ENCODE measurements around the gene MTUS2.

DNA sequence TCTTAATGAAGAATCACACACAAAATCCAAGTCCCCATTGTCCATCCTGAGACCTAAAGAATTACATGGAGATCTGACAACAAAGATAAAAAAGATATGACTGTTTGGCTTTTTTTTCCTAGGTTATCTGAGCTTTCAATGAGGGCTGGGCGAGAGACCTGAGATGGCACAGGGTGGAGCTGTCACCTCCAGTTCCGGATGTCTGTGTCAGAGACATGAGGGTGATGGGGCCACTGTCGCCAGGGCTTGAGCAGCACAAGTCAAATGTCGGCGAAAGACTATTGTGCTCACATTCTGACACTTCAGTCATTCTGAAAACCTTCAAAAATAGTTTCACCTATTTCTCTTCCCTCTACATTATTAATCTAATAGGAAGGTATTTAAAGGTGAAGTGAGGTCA, 709.6 kb downstream of the MTUS2 start:
- no peak for TF ChIP-seq POLR2AphosphoS5 (IDR thresholded peaks at IDR 0.05; ENCODE audit: low read depth)
- TF ChIP-seq CTCF (conservative IDR thresholded peaks at IDR 0.05; ENCODE audit: low read depth in 2 of 2) = no peak
- TF ChIP-seq STAT1 (IDR thresholded peaks at IDR 0.05; ENCODE audit: unreplicated experiment) = no peak
- TF ChIP-seq EZH2 (IDR thresholded peaks at IDR 0.05; ENCODE audit: low read depth, unreplicated experiment) = no peak
- TF ChIP-seq CREB1 (CRISPR knock-in tag; IDR thresholded peaks at IDR 0.05; ENCODE audit: low read depth) = no peak
- TF ChIP-seq, protein P1, sequence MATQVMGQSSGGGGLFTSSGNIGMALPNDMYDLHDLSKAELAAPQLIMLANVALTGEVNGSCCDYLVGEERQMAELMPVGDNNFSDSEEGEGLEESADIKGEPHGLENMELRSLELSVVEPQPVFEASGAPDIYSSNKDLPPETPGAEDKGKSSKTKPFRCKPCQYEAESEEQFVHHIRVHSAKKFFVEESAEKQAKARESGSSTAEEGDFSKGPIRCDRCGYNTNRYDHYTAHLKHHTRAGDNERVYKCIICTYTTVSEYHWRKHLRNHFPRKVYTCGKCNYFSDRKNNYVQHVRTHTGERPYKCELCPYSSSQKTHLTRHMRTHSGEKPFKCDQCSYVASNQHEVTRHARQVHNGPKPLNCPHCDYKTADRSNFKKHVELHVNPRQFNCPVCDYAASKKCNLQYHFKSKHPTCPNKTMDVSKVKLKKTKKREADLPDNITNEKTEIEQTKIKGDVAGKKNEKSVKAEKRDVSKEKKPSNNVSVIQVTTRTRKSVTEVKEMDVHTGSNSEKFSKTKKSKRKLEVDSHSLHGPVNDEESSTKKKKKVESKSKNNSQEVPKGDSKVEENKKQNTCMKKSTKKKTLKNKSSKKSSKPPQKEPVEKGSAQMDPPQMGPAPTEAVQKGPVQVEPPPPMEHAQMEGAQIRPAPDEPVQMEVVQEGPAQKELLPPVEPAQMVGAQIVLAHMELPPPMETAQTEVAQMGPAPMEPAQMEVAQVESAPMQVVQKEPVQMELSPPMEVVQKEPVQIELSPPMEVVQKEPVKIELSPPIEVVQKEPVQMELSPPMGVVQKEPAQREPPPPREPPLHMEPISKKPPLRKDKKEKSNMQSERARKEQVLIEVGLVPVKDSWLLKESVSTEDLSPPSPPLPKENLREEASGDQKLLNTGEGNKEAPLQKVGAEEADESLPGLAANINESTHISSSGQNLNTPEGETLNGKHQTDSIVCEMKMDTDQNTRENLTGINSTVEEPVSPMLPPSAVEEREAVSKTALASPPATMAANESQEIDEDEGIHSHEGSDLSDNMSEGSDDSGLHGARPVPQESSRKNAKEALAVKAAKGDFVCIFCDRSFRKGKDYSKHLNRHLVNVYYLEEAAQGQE (IDR thresholded peaks at IDR 0.05; ENCODE audit: unreplicated experiment) = no peak
- no peak for TF ChIP-seq EZH2phosphoT487 (IDR thresholded peaks at IDR 0.05; ENCODE audit: unreplicated experiment)
- TF ChIP-seq ETS1 (IDR thresholded peaks at IDR 0.05) = no peak
- no peak for TF ChIP-seq JUNB (IDR thresholded peaks at IDR 0.05; ENCODE audit: unreplicated experiment)
